IPS DF 6.9 (cell line): Measurements from ENCODE around the gene EPB41L3.
"Not testable (repeated sequence)": the region's sequence is repeated elsewhere in the genome, so short reads cannot be mapped to it uniquely, and the experiment has no call there.

Source experiments
- DNase-seq: peaks from one replicate; pipeline ENCODE4 v3.0.0-alpha.2; 2013; ENCODE audit warnings: low read depth, low spot score
- H3K27ac ChIP-seq: one replicate; pipeline ENCODE4 v1.5.1; 2013; ENCODE audit warnings: low read length, control low read depth
- H3K27me3 ChIP-seq: 2 replicates; pipeline ENCODE4 v1.6.1; 2013; ENCODE audit warnings: mild to moderate bottlenecking, low read length; ENCODE audit not compliant: control insufficient read depth, insufficient read depth
- H3K36me3 ChIP-seq: 2 replicates; pipeline ENCODE4 v1.6.1; 2013; ENCODE audit warnings: low read length; ENCODE audit not compliant: control insufficient read depth, insufficient read depth
- H3K4me1 ChIP-seq: 2 replicates; pipeline ENCODE4 v1.6.1; 2013; ENCODE audit warnings: low read length; ENCODE audit not compliant: control insufficient read depth, insufficient read depth
- H3K4me3 ChIP-seq: 2 replicates; pipeline ENCODE4 v1.5.1; 2013; ENCODE audit warnings: mild to moderate bottlenecking, low read length
- H3K9me3 ChIP-seq: 2 replicates; pipeline ENCODE4 v1.6.1; 2013; ENCODE audit warnings: low read length, inconsistent platforms; ENCODE audit not compliant: control insufficient read depth, insufficient read depth
- WGBS: extraction: QIAGEN DNeasy Blood & Tissue Kit; methylation state at CpG from one replicate; pipeline ENCODE4 v1.1.7; 2013; ENCODE audit warnings: mixed read lengths, missing lambda C conversion rate; ENCODE audit not compliant: insufficient read length, insufficient coverage; 5-methylcytosine and 5-hydroxymethylcytosine counted together

Gene EPB41L3

GRCh38 chr18:5543773-5544389 lies at the start of gene EPB41L3:
TSS of gene EPB41L3 (minus strand) at chr18:5543997. CDS start at chr18:5489183, 54,814 bp downstream.
- Histone ChIP-seq H3K9me3 (no peaks in the 10 kb centered on the region), H3K27ac (no peak within 1 kb of the TSS), H3K4me3 (peak within 1 kb of the TSS; percentile 83), H3K4me1 (no peaks in the 10 kb centered on the region), H3K36me3 (no peaks in the 10 kb centered on the region), H3K27me3 (no peaks in the 10 kb centered on the region)
- no CpG with 5 or more reads among the region's 57 CpGs for WGBS
- no peak for DNase-seq

GRCh38 chr18:5588529-5588928 lies 44.7 kb upstream of the EPB41L3 start:
- no peak for DNase-seq
- no peak overlapping the region for H3K4me3 ChIP-seq
- no peaks in the 10 kb centered on the region for H3K27me3 ChIP-seq
- no peaks in the 10 kb centered on the region for H3K9me3 ChIP-seq
- no peaks in the 10 kb centered on the region for H3K4me1 ChIP-seq
- no peak overlapping the region for H3K27ac ChIP-seq
- H3K36me3 ChIP-seq = no peaks in the 10 kb centered on the region

GRCh38 chr18:5585653-5586052 lies 41.9 kb upstream of the EPB41L3 start:
- no CpG with 5 or more reads among the region's 3 CpGs for WGBS
- DNase-seq = no peak

GRCh38 chr18:5584746-5585417 lies 41.1 kb upstream of the EPB41L3 start:
- WGBS = no CpG with 5 or more reads among the region's 7 CpGs
- no peak overlapping the region for H3K27ac ChIP-seq
- DNase-seq = no peak
- no peaks in the 10 kb centered on the region for H3K36me3 ChIP-seq
- no peaks in the 10 kb centered on the region; the same call in 1 of the 2 replicates for H3K4me1 ChIP-seq
- no peaks in the 10 kb centered on the region for H3K27me3 ChIP-seq
- H3K9me3 ChIP-seq = no peaks in the 10 kb centered on the region
- H3K4me3 ChIP-seq = no peak overlapping the region

More at GRCh38 chr18:5585653-5586052, 41.9 kb upstream of the EPB41L3 start:
- H3K27ac ChIP-seq = no peak overlapping the region
- H3K36me3 ChIP-seq = no peaks in the 10 kb centered on the region
- no peaks in the 10 kb centered on the region; the same call in 1 of the 2 replicates for H3K4me1 ChIP-seq
- no peaks in the 10 kb centered on the region for H3K27me3 ChIP-seq
- H3K4me3 ChIP-seq = no peak overlapping the region
- H3K9me3 ChIP-seq = no peaks in the 10 kb centered on the region

GRCh38 chr18:5582849-5583681 lies 39.3 kb upstream of the EPB41L3 start:
- no peaks in the 10 kb centered on the region; the same call in 1 of the 2 replicates for H3K4me1 ChIP-seq
- H3K27ac ChIP-seq = no peak overlapping the region
- no peaks in the 10 kb centered on the region for H3K9me3 ChIP-seq
- no peaks in the 10 kb centered on the region for H3K36me3 ChIP-seq
- no peak overlapping the region for H3K4me3 ChIP-seq
- DNase-seq = no peak
- no CpG with 5 or more reads among the region's 10 CpGs for WGBS
- H3K27me3 ChIP-seq = no peaks in the 10 kb centered on the region

- WGBS = no CpG with 5 or more reads among the region's 5 CpGs
- Histone ChIP-seq H3K9me3 (no peaks in the 10 kb centered on the region), H3K27me3 (no peaks in the 10 kb centered on the region), H3K27ac (no peak overlapping the region), H3K4me1 (no peaks in the 10 kb centered on the region; the same call in 1 of the 2 replicates), H3K4me3 (no peak overlapping the region), H3K36me3 (no peaks in the 10 kb centered on the region)
- peak; percentile 37 for DNase-seq
Measured at GRCh38 chr18:5582076-5582475, 38.3 kb upstream of the EPB41L3 start.

- no peaks in the 10 kb centered on the region for H3K36me3 ChIP-seq
- H3K27ac ChIP-seq = no peak overlapping the region
- no peak overlapping the region for H3K4me3 ChIP-seq
- no peak for DNase-seq
- WGBS = no CpG with 5 or more reads among the region's 1 CpG
- no peaks in the 10 kb centered on the region for H3K9me3 ChIP-seq
- no peaks in the 10 kb centered on the region for H3K27me3 ChIP-seq
- H3K4me1 ChIP-seq = no peaks in the 10 kb centered on the region
Measured at GRCh38 chr18:5574843-5575242, 31.0 kb upstream of the EPB41L3 start.

GRCh38 chr18:5571666-5572065 lies 27.9 kb upstream of the EPB41L3 start:
- no CpG with 5 or more reads among the region's 2 CpGs for WGBS
- Histone ChIP-seq H3K4me3 (no peak overlapping the region), H3K36me3 (no peaks in the 10 kb centered on the region), H3K9me3 (no peaks in the 10 kb centered on the region), H3K27ac (no peak overlapping the region), H3K4me1 (no peaks in the 10 kb centered on the region), H3K27me3 (no peaks in the 10 kb centered on the region)
- DNase-seq = no peak

- DNase-seq = peak; percentile 50
- not testable (repeated sequence) for H3K36me3 ChIP-seq, H3K4me1 ChIP-seq, H3K9me3 ChIP-seq, H3K27ac ChIP-seq, H3K27me3 ChIP-seq, H3K4me3 ChIP-seq
- no CpG with 5 or more reads among the region's 2 CpGs for WGBS
Measured at GRCh38 chr18:5570613-5571012, 26.8 kb upstream of the EPB41L3 start.

GRCh38 chr18:5568416-5568815 lies 24.6 kb upstream of the EPB41L3 start:
- Histone ChIP-seq H3K36me3 (no peaks in the 10 kb centered on the region), H3K9me3 (no peaks in the 10 kb centered on the region), H3K27ac (no peak overlapping the region), H3K4me3 (no peak overlapping the region), H3K4me1 (no peaks in the 10 kb centered on the region), H3K27me3 (no peaks in the 10 kb centered on the region)
- WGBS = no CpG with 5 or more reads among the region's 3 CpGs
- DNase-seq = no peak
